C4-2B (cell line): ENCODE measurements around the gene GJB5.

Experiments
- H3K27ac ChIP-seq: fragments of 450-650 bp; 2 replicates; pipeline ENCODE4 v1.5.1; 2017
- CTCF ChIP-seq: fragments of 450-650 bp; conservative IDR thresholded peaks from 2 replicates; pipeline ENCODE4 v1.5.1; 2017; ENCODE audit warnings: mild to moderate bottlenecking
- ZFX ChIP-seq: fragments of 450-650 bp; IDR thresholded peaks from 2 replicates; pipeline ENCODE4 v1.6.1; 2017

GJB5 gene

GRCh38 chr1:34757386-34757785 lies 2.5 kb downstream of the GJB5 start:
- TF ChIP-seq CTCF (no peak), ZFX (no peak)
- no peak overlapping the region for H3K27ac ChIP-seq

GRCh38 chr1:34758751-34759150 lies 3.9 kb downstream of the GJB5 start:
- no peak overlapping the region for H3K27ac ChIP-seq
- TF ChIP-seq CTCF = no peak
- TF ChIP-seq ZFX = no peak

- TF ChIP-seq CTCF (no peak), ZFX (no peak)
- H3K27ac ChIP-seq = no peak within 1 kb of the TSS
Measured at GRCh38 chr1:34759503-34760357, 4.9 kb downstream of the GJB5 start, which contains the start of gene GJB4. TSS of gene GJB4 (plus strand) at chr1:34759740. CDS start at chr1:34761255, 1,515 bp downstream.

GRCh38 chr1:34761176-34761761 lies 6.4 kb downstream of the GJB5 start:
- no peak overlapping the region for H3K27ac ChIP-seq
- no peak for TF ChIP-seq ZFX
- no peak for TF ChIP-seq CTCF

GRCh38 chr1:34761776-34762307 lies 7.0 kb downstream of the GJB5 start:
- H3K27ac ChIP-seq = no peak overlapping the region
- TF ChIP-seq CTCF (no peak), ZFX (no peak)

- TF ChIP-seq CTCF (no peak), ZFX (no peak)
- no peak overlapping the region for H3K27ac ChIP-seq
Measured at GRCh38 chr1:34762474-34763141, 7.8 kb downstream of the GJB5 start.
